ENCODE measurements around the gene AKT1. TPM values are rescaled to one million over a fixed set of nuclear protein-coding genes. Genes with fewer than 3 reads are reported as not detected.
A peak's percentile ranks its signal among the peaks of the same experiment; 100 is the strongest.
"Not testable (repeated sequence)": the region's sequence is repeated elsewhere in the genome, so short reads cannot be mapped to it uniquely, and the experiment has no call there.

Gene AKT1
- total RNA-seq, 1 donor from 2014 or later, result 166 TPM

GRCh38 chr14:104818714-104819161, 23.2 kb upstream of the AKT1 start:
- DNase-seq (ENCODE audit: low spot score), result no peak

- DNase-seq (ENCODE audit: low spot score), result no peak
Observed at GRCh38 chr14:104817930-104818713, 22.6 kb upstream of the AKT1 start.

GRCh38 chr14:104816616-104816884, 21.0 kb upstream of the AKT1 start:
- DNase-seq (ENCODE audit: low spot score), result no peak

DNA sequence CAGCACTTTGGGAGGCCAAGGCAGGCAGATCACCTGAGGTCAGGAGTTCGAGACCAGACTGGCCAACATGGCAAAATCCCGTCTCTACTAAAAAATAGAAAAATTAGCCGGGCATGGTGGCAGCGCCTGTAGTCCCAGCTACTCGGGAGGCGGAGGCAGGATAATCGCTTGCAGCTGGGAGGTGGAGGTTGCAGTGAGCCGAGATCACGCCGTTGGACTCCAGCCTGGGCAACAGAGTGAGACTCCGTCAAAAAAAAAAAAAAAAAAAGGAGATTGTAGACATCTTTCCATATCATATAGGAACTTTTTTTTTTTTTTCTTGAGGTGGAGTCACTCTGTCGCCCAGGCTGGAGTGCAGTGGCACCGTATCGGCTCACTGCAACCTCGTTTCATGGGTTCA, 19.2 kb upstream of the AKT1 start:
- not testable (repeated sequence) for DNase-seq (ENCODE audit: low spot score)

- DNase-seq (ENCODE audit: low spot score), result no peak
Observed at GRCh38 chr14:104813286-104813685, 17.7 kb upstream of the AKT1 start.

DNA sequence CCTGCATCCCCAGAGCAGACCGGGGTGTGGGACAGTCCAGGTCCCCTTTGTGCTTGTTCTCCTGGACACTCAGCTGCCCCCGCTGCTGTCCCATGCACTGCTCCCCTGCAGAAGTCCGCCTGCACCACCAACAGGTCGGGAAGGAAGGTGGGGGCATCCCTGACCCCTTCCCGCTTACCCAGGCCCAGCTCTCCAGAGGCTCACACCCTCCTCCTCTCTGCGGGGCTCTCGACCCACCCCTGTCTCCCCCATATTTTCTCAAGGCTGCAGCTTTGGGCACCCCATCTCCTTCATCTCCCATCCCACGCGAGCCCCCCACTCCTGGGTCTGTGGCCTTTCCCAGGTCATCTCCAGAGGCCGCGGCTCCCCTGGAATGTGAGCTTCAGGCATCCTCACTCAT, 14.8 kb upstream of the AKT1 start:
- DNase-seq (ENCODE audit: low spot score), result no peak

DNA sequence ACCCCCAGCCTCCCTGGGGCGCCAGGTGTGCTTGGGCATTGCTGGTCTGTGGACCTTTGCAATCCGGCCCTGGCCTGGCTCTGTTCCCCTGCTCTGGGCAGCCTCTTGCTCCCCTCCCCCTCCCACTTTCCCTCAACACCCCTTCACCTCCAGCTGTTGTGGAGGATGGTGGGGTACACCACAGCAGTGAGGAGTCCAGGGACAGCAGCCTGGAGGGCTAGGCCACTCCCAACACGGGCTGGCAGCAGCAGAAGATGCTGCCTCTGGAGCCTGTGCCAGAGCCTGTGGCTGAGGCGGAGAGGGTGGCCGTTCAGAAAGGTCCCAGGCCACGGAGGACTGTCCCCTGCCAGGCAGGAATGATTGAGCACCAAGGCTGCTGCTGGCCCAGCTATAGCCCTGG, 12.9 kb upstream of the AKT1 start:
- no peak for DNase-seq (ENCODE audit: low spot score)

GRCh38 chr14:104806625-104807465, 11.3 kb upstream of the AKT1 start:
- no peak for DNase-seq (ENCODE audit: low spot score)

- no peak for DNase-seq (ENCODE audit: low spot score)
Observed at GRCh38 chr14:104805941-104806624, 10.5 kb upstream of the AKT1 start.

- DNase-seq (ENCODE audit: low spot score), result no peak
Observed at GRCh38 chr14:104805326-104805678, 9.8 kb upstream of the AKT1 start.

- DNase-seq (ENCODE audit: low spot score), result no peak
Observed at GRCh38 chr14:104804481-104805325, 9.2 kb upstream of the AKT1 start.

GRCh38 chr14:104803912-104804410, 8.4 kb upstream of the AKT1 start:
- no peak for DNase-seq (ENCODE audit: low spot score)

GRCh38 chr14:104803280-104803911, 7.8 kb upstream of the AKT1 start:
- DNase-seq (ENCODE audit: low spot score), result no peak

DNA sequence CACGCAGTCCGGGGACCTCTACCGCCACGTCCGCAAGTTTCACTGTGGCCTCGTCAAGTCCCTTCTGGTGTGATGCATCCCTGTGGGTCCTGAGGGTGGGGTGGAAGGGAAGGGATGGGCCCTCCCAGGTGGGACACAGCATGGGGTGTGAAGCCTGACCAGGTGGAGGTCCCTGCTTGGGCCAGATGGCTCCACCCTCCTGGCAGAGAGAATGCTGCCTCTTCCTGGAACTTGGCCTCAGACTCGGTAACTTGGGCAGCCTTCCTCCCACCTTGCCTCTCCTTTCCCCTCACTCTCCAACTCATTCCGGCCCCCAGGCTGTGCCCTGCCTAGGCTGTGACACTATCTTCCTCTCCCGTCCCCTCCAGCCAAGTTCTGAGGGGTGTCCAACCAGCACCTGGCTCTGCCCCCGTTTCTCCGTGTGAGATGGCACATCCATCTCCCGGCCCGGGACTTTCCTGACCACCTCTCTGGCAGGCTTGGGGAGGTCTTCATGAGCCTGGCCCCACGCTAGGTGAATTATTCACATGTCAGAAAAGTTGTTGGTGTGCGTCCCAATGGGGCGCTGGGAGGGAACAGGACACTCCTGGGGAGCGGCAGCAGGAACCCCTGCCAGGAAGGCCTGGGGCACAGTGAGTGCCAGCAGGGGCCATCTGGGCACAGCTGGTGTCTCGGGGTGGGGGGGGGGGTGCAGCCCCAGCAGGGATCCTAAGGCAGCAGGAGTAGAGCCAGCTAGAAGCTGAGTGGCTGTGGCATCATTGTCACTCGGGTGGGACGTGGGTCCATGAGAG, 7.0 kb upstream of the AKT1 start:
- no peak for DNase-seq (ENCODE audit: low spot score)

GRCh38 chr14:104801520-104802393, 6.2 kb upstream of the AKT1 start:
- no peak for DNase-seq (ENCODE audit: low spot score)

GRCh38 chr14:104800771-104801519, 5.4 kb upstream of the AKT1 start, which contains the start of gene ZBTB42:
Gene ZBTB42, plus strand, starts transcription at chr14:104801101. Its CDS starts 97 bp downstream, at chr14:104801198.
- peak; percentile 88 for DNase-seq (ENCODE audit: low spot score)

GRCh38 chr14:104800015-104800770, 4.6 kb upstream of the AKT1 start:
- DNase-seq (ENCODE audit: low spot score), result peak; percentile 84
